HG03045 (cell line): ENCODE measurements around the gene TSR1.

Source experiments
- ATAC-seq: cut with Tn5 transposase; IDR thresholded peaks from one replicate; pipeline ENCODE4 v1.9.1; 2021; ENCODE audit warnings: mild to moderate bottlenecking, moderate library complexity; ENCODE audit not compliant: unreplicated experiment

Gene TSR1

GRCh38 chr17:2289878-2290478 lies 46.3 kb downstream of the TSR1 start:
- ATAC-seq, result no peak

GRCh38 chr17:2283302-2283701 lies 53.0 kb downstream of the TSR1 start:
- ATAC-seq, result no peak

- no peak for ATAC-seq
These were observed 53.9 kb downstream of the TSR1 start for GRCh38 chr17:2282297-2282873.

GRCh38 chr17:2279707-2280106 lies 56.5 kb downstream of the TSR1 start:
- ATAC-seq, result no peak

- ATAC-seq, result no peak
These were observed 58.7 kb downstream of the TSR1 start for GRCh38 chr17:2277429-2278170.

GRCh38 chr17:2275722-2276121 lies 60.5 kb downstream of the TSR1 start:
- ATAC-seq, result no peak

GRCh38 chr17:2274414-2274813 lies 61.8 kb downstream of the TSR1 start:
- ATAC-seq, result no peak
